Cardiac muscle cell (in vitro differentiated cells and primary cell): Measurements from ENCODE around the gene C1orf21. TPM values are rescaled to one million over a fixed set of nuclear protein-coding genes. Genes with fewer than 3 reads are reported as not detected.

Experiments used
- DNase-seq, 2 donors: peaks; one replicate each; pipeline versions ENCODE4 v3.0.0 to v3.0.0-alpha.2; 2010 to 2017; ENCODE audit warnings: low read depth in 1 of 2, low spot score in 1 of 2
- H3K27ac ChIP-seq: fragments of 200-600 bp; sonication (generic); 2 replicates; pipeline ENCODE4 v1.5.1; 2016
- H3K27me3 ChIP-seq: fragments of 200-600 bp; sonication (generic); 2 replicates; pipeline ENCODE4 v1.6.0; 2016; ENCODE audit warnings: control low read depth
- H3K36me3 ChIP-seq: fragments of 200-600 bp; sonication (generic); 2 replicates; pipeline ENCODE4 v1.5.1; 2016; ENCODE audit warnings: control low read depth
- H3K4me1 ChIP-seq: fragments of 200-600 bp; sonication (generic); 2 replicates; pipeline ENCODE4 v1.8.1; 2017; ENCODE audit warnings: low read depth, mild to moderate bottlenecking, mixed run types
- H3K4me3 ChIP-seq: fragments of 200-600 bp; sonication (generic); 2 replicates; pipeline ENCODE4 v1.5.1; 2016; ENCODE audit warnings: mild to moderate bottlenecking
- H3K9me3 ChIP-seq: fragments of 200-600 bp; sonication (generic); 2 replicates; pipeline ENCODE4 v1.5.1; 2017; ENCODE audit warnings: low read depth, mild to moderate bottlenecking, control low read depth
- polyA plus RNA-seq: library from polyadenylated mRNA; unstranded; fragments of >200 nt; fragmentation: Nextera tagmentation; extraction: Ambion mirVana; gene quantifications from 2 replicates; pipeline ENCODE4 v1.2.1, GENCODE V29; 2016
- total RNA-seq: library from RNA; depleted of rRNA; stranded (reverse); fragments of >200 nt; gene quantifications from 2 replicates; pipeline ENCODE4 v1.2.3, GENCODE V29; 2016
- TF ChIP-seq, protein P1 (sequence below): IDR thresholded peaks from 2 replicates; pipeline ENCODE4 v1.5.1; 2012; ENCODE audit warnings: low read depth, mild to moderate bottlenecking, low read length

The C1orf21 gene
- total and polyA plus RNA-seq, 2 experiments from 2014 or later, result 10.9 to 26.8 TPM

DNA sequence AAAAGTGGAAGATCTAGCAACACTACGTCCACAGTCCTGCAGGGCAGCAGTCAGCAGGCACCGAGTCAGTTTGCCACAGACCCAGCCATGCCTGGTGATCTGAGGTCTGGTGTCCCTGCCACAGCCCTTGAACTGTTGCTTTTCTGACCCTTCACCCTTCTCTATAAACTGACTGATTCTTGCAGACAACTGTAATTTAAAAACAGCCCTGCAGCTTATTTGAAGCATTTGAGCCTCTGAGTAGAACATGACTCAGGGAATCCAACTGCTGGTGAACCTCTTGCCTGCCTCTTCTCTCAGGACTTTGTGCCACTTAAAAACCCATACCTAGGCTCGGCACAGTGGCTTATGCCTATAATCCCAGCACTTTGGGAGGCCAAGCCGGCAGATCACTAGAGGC lies 260.6 kb downstream of the C1orf21 start:
- Histone ChIP-seq H3K27me3 (no peaks in the 10 kb centered on the region), H3K9me3 (no peaks in the 10 kb centered on the region), H3K4me3 (no peak overlapping the region), H3K36me3 (no peaks in the 10 kb centered on the region), H3K4me1 (peaks cover 7% of the 10 kb centered on the region), H3K27ac (no peak overlapping the region)
- TF ChIP-seq, protein P1, sequence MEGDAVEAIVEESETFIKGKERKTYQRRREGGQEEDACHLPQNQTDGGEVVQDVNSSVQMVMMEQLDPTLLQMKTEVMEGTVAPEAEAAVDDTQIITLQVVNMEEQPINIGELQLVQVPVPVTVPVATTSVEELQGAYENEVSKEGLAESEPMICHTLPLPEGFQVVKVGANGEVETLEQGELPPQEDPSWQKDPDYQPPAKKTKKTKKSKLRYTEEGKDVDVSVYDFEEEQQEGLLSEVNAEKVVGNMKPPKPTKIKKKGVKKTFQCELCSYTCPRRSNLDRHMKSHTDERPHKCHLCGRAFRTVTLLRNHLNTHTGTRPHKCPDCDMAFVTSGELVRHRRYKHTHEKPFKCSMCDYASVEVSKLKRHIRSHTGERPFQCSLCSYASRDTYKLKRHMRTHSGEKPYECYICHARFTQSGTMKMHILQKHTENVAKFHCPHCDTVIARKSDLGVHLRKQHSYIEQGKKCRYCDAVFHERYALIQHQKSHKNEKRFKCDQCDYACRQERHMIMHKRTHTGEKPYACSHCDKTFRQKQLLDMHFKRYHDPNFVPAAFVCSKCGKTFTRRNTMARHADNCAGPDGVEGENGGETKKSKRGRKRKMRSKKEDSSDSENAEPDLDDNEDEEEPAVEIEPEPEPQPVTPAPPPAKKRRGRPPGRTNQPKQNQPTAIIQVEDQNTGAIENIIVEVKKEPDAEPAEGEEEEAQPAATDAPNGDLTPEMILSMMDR, result no peak
- DNase-seq, result no peak

DNA sequence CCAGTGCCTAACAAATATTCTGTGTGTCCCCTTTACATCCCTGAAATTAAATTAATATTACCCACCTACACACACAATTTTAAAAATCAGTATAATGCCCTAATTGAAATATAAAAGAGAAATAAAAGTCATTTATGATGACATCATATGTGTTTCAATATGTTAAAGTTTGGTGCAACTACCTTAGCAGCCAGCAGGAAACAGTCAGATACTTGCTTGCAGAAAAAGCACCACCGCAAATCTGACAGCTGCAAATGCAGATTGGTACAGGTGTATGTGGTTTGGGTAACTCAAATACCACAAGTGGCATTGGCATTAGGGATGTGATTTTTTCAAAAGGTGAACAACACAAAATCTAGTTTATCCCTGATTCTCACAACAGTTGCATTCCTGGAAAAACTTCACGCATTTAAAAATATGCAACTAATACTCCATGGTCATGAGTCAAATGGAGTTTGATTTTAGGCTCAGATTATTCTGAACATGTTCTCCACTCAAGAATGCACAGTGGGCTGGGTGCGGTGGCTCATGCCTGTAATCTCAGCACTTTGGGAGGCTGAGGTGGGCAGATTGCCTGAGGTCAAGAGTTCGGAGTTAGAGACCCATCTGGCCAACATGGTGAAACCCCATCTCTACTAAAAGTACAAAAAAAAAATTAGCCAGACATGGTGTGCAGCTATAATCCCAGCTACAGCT lies 261.5 kb downstream of the C1orf21 start:
- TF ChIP-seq, protein P1, result no peak
- DNase-seq, result no peak
- Histone ChIP-seq H3K27ac (no peak overlapping the region), H3K27me3 (no peaks in the 10 kb centered on the region), H3K4me3 (no peak overlapping the region), H3K4me1 (peaks cover 7% of the 10 kb centered on the region), H3K36me3 (no peaks in the 10 kb centered on the region), H3K9me3 (no peaks in the 10 kb centered on the region)

DNA sequence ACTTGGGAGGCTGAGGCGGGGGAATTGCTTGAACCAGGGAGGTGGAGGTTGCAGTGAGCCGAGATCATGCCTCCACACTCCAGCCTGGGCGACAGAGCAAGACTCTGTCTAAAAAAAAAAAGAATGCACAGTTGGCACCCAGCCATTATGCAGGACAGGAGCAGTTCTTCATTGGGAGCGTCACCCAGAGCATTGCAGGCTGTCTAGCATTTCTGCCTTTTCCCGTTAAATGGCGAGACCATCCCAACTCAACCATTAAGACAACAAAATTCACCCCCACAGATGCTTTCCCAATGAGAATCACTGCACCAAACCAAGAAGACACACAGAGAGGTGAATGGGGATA lies 262.0 kb downstream of the C1orf21 start:
- H3K27me3 ChIP-seq, result no peaks in the 10 kb centered on the region
- no peaks in the 10 kb centered on the region for H3K36me3 ChIP-seq
- DNase-seq, result no peak
- H3K27ac ChIP-seq, result no peak overlapping the region
- H3K4me3 ChIP-seq, result no peak overlapping the region
- TF ChIP-seq, protein P1, result no peak
- peaks cover 7% of the 10 kb centered on the region for H3K4me1 ChIP-seq
- H3K9me3 ChIP-seq, result no peaks in the 10 kb centered on the region

DNA sequence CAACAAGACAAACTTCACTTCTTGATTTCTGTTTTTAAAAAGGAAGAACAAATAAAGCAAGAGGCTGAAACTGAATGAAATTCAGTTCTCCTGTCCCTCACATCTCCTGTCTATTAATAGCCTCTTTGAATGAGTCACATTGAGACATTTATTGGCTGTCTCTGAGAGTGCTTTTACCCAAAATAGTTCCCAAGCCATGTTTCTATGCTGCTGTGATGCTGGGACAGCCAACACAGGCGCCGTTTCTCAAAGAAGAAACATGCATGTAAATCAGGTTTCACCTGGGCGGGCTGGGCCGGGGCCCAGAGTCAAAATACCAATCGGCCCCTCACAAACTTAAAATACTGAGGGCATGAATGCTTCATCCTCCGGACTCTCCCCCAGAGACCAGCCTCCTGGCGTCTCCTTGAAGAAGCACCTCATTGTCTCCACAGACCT lies 262.6 kb downstream of the C1orf21 start:
- Histone ChIP-seq H3K9me3 (no peaks in the 10 kb centered on the region), H3K27me3 (no peaks in the 10 kb centered on the region), H3K4me1 (peaks cover 7% of the 10 kb centered on the region), H3K36me3 (no peaks in the 10 kb centered on the region), H3K27ac (no peak overlapping the region), H3K4me3 (no peak overlapping the region)
- no peak for DNase-seq
- TF ChIP-seq, protein P1, result no peak

DNA sequence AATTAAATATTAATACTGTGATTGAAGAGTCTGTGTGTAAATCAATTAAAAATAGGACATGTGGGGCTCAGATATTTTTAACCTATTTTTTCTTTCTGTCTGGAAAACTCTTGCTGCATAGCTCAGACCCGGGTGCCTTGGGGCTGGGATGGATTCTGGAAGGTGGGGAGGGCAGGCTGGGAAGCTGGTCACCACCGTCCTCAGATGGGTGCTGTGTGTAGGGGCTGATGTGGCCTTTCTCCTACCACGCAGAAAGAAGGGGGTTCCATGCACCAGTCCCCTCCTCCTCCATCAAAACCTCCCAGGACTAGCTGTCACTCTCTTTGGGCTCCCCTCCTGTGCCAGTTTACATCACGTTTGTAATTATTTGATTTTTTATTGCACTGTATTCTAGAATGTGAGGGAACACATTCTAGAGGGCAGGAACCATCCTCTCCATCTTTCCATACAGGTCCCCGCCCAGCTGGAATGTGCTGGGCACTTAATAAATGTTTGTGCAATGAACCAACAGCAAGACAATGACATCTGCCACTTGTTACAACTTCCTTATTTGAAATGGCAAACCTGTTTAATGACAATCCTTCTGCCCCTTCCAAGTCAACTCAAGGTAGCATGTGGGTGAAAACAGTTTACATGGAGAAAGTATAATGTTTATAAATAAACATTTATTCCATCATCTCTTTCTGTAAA lies 263.5 kb downstream of the C1orf21 start:
- Histone ChIP-seq H3K27ac (no peak overlapping the region), H3K36me3 (no peaks in the 10 kb centered on the region), H3K4me1 (peaks cover 7% of the 10 kb centered on the region), H3K4me3 (no peak overlapping the region), H3K9me3 (no peaks in the 10 kb centered on the region), H3K27me3 (no peaks in the 10 kb centered on the region)
- TF ChIP-seq, protein P1, result no peak
- DNase-seq, result no peak
